ENCODE results near the gene PAPPA2.

DNA sequence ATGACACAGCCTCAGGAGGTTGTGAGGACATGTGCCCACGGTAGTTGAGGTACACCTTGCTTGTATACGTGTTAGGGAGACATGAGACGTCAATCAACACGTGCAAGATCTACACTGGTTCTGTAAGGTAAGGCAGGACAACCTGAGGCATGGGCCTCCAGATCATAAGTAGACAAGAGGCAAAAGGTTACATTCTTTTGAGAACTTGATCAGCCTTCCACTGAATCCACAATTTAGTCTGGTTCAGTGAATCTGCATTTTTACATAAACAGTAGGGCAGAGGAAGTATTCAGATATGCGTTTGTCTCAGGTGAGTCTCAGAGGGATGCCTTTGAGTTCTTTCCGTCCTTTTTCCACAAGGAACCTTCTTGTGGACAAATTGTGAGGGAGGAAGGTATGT is 352.6 kb downstream of the PAPPA2 start:
- TF ChIP-seq SMARCE1 (IDR thresholded peaks at IDR 0.05) (no peak), KLF10 (CRISPR knock-in tag; IDR thresholded peaks at IDR 0.05) (no peak), ADNP (tag; IDR thresholded peaks at IDR 0.05) (no peak)
- TF ChIP-seq, protein P1, sequence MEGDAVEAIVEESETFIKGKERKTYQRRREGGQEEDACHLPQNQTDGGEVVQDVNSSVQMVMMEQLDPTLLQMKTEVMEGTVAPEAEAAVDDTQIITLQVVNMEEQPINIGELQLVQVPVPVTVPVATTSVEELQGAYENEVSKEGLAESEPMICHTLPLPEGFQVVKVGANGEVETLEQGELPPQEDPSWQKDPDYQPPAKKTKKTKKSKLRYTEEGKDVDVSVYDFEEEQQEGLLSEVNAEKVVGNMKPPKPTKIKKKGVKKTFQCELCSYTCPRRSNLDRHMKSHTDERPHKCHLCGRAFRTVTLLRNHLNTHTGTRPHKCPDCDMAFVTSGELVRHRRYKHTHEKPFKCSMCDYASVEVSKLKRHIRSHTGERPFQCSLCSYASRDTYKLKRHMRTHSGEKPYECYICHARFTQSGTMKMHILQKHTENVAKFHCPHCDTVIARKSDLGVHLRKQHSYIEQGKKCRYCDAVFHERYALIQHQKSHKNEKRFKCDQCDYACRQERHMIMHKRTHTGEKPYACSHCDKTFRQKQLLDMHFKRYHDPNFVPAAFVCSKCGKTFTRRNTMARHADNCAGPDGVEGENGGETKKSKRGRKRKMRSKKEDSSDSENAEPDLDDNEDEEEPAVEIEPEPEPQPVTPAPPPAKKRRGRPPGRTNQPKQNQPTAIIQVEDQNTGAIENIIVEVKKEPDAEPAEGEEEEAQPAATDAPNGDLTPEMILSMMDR (IDR thresholded peaks at IDR 0.05 in 2 of 3, conservative IDR thresholded peaks at IDR 0.05 in 1 of 3; ENCODE audit: insufficient read depth in 2 of 3, low read depth in 1 of 3, low read length in 3 of 3): no peak
- TF ChIP-seq, protein P2, sequence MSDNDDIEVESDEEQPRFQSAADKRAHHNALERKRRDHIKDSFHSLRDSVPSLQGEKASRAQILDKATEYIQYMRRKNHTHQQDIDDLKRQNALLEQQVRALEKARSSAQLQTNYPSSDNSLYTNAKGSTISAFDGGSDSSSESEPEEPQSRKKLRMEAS (CRISPR knock-in tag; IDR thresholded peaks at IDR 0.05): no peak
